Fibroblast of pulmonary artery (primary cell): ENCODE data around the gene MPLKIP.
"Not testable (repeated sequence)": the region's sequence is repeated elsewhere in the genome, so short reads cannot be mapped to it uniquely, and the experiment has no call there.

Experiments
- DNase-seq: peaks from one replicate; pipeline ENCODE4 v3.0.0-alpha.2; 2010; ENCODE audit warnings: low read depth
- H3K4me3 ChIP-seq: replicated peaks from 2 replicates; pipeline ENCODE4 v1.5.1; 2011; ENCODE audit warnings: low read depth, mild to moderate bottlenecking, control low read depth, low read length, moderate library complexity
- TF ChIP-seq, protein P1 (sequence below): IDR thresholded peaks from 2 replicates; pipeline ENCODE4 v1.5.1; 2011; ENCODE audit warnings: mild to moderate bottlenecking, control low read depth, low read length, inconsistent platforms; ENCODE audit errors: missing control alignments

Gene MPLKIP

DNA sequence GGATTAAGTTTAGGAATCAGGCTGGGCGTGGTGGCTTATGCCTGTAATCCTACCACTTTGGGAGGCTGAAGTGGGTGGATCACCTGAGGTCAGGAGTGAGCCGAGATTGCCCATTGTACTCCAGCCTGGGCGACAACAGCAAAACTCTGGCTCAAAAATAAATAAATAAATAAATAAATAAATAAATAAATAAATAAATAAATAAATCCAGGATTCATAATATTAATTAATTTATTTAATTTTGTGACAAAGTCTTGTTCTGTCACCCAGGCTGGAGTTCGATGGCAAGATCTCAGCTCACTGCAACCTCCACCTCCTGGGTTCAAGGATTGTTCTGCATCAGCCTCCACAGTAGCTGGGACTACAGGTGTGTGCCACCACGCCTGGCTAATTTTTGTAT lies 4.6 kb upstream of the MPLKIP start:
- H3K4me3 ChIP-seq, result no peak overlapping the region
- no peak for DNase-seq
- TF ChIP-seq, protein P1, sequence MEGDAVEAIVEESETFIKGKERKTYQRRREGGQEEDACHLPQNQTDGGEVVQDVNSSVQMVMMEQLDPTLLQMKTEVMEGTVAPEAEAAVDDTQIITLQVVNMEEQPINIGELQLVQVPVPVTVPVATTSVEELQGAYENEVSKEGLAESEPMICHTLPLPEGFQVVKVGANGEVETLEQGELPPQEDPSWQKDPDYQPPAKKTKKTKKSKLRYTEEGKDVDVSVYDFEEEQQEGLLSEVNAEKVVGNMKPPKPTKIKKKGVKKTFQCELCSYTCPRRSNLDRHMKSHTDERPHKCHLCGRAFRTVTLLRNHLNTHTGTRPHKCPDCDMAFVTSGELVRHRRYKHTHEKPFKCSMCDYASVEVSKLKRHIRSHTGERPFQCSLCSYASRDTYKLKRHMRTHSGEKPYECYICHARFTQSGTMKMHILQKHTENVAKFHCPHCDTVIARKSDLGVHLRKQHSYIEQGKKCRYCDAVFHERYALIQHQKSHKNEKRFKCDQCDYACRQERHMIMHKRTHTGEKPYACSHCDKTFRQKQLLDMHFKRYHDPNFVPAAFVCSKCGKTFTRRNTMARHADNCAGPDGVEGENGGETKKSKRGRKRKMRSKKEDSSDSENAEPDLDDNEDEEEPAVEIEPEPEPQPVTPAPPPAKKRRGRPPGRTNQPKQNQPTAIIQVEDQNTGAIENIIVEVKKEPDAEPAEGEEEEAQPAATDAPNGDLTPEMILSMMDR, result no peak

DNA sequence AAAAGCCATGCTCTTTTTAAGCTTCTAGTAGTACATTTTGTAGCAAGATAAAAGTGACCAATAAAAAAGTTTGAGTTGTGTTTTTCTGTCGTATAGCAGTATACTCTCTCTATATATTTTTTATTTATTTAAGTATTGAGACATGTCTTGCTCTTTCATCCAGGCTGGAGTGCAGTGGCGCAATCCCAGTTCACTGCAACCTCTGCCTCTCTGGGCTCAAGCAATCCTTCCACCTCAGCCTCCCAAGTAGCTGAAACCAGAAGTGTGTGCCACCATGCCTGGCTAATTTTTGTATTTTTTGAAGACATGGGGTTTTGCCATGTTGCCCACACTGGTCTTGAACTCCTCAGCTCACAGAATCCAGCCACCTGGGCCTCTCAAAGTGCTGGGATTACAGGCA lies 3.1 kb upstream of the MPLKIP start:
- no peak overlapping the region for H3K4me3 ChIP-seq
- no peak for DNase-seq
- TF ChIP-seq, protein P1, result no peak

DNA sequence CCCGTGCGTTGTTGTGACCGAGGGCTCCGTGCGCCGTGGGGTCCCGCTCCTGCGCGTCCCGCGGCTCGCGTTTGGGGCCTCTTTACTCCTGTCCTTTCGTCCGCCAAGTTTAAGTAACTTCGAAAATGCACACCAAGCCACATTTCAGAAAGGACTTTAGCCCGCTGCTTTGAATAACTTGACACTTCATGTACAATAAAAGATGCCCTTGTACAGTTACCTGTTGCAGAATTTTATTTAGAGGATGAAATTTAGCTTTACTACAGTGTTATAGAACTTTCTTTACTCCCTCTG lies 842 bp upstream of the MPLKIP start:
- peak overlapping the region; percentile 95 for H3K4me3 ChIP-seq
- DNase-seq, result peak; percentile 26
- TF ChIP-seq, protein P1, result no peak

DNA sequence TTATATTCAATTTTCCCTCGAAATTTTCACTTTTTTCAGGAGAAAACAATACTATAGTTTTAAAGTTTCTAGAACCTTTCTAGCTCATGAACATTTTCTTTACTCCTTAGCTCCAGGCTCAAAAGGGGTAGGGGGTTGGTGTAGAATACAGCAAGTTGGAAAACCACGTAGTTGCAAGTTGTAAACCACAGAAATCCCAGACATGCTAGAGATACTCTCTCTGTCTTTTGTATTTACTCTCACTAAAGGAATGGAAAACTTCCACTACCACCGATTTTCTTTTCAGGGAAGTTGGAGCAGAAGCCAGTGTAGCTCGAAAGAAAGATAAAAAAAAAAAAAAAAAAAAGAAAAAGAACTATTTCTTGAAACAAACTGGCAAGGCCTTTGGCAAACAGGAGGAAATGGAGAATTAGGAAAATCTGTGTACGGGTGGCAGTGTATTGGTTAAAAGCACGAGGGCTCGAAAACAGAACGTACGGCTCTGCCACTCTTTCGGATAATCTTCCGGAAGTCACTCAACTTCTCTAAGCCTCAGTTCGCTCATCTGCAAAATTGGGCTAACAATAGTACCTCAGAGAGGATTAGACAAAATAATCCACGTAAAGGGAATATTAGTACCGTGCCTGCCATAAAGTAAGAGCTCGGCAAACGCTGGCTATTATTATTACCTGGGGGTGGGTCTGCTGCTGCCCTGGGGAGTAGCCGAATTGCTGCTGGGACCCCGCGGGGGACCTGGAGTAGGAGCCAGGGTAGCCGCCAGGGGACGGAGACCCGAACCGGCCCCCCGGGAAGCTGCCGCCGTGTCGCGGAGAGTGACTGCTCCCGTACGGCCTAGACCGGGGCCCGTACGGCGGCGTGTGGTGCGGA lies 628 bp downstream of the MPLKIP start:
- H3K4me3 ChIP-seq, result peak overlapping the region; percentile 95
- DNase-seq, result peak; percentile 23
- TF ChIP-seq, protein P1, result no peak

DNA sequence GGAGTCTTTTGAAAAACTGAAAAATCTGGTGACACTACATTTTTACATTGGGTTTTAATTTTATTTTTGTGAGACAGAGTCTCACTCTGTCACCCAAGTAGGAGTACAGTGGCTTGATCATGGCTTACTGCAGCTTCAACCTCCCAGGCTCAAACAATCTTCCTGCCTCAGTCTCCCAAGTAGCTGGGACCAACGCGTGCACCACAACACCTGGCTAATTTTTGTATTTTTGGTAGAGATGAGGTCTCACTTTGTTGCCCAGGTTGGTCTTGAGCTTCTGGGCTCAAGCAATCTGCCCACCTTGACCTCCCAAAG lies 11.5 kb downstream of the MPLKIP start:
- H3K4me3 ChIP-seq, result no peak overlapping the region
- DNase-seq, result no peak
- TF ChIP-seq, protein P1, result no peak

DNA sequence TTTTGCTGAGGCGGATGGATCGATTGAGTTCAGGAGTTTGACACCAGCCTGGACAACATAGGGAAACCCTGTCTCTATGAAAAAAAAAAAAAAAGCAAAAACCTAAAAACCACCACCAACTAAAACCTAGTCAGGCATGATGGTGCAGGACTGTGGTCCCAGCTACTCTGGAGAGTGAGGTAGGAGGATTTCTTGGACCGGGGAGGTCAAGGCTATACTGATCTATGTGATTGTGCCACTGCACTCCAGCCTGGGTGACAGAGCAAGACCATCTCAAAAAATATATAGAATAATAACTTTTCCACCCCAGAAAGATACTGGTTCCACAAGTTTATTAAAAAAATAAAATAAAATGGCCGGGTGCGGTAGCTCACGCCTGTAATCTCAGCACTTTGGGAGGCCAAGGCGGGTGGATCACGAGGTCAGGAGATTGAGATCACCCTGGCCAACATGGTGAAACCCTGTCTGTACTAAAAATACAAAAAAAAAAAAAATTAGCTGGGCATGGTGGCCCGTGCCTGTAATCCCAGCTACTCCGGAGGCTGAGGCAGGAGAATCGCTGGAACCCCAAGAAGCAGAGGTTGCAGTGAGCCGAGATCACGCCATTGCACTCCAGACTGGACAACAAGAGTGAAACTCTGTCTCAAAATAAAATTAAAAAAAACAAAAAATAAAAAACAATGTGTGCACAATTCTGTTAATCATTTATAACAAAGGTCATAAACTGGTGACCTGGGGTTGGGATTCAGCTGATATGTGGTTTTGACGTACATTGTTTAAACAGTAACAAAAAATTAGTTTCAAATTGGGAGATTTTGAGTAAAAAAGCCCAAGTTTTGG lies 12.1 kb downstream of the MPLKIP start:
- DNase-seq, H3K4me3 ChIP-seq: not testable (repeated sequence)

DNA sequence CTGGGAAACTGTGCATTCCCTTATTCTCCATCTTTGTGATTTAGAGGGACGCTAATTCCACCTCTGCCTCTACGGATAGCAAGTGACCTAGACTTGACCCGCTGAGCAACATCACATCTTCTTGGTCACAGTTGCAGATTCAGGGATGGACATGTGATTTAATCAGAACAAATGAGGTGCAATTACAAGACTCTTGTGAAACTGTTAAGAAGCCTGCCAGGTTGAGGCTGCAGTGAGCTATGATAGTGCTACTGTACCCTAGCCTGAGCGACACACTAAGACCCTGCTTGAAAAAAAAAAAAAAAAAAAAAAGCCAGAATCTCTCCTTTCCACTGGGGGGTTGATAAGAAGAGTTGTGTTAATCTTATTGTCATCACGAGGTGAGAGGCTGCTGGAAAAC lies 14.4 kb downstream of the MPLKIP start:
- TF ChIP-seq, protein P1, result no peak
- no peak for DNase-seq

DNA sequence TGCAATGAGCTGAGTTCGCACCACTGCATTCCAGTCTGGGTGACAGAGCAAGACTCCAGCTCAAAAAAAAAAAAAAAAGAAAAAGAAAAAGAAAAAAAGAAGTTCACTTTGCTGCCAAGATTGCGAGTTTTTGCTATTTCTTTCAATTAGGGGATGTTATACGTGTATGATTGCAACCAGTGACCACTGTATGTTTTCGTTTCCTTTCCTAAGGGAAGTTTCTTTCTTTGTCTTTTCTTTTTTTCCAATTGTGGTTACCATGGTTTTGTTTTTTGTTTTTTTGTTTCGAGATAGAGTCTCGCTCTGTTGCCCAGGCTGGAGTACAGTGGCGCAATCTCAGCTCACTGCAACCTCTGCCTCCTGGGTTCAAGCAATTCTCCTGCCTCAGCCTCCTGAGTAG lies 16.2 kb downstream of the MPLKIP start:
- H3K4me3 ChIP-seq, DNase-seq: not testable (repeated sequence)

More for the DNA sequence above, 14.4 kb downstream of the MPLKIP start:
- no peak overlapping the region for H3K4me3 ChIP-seq

DNA sequence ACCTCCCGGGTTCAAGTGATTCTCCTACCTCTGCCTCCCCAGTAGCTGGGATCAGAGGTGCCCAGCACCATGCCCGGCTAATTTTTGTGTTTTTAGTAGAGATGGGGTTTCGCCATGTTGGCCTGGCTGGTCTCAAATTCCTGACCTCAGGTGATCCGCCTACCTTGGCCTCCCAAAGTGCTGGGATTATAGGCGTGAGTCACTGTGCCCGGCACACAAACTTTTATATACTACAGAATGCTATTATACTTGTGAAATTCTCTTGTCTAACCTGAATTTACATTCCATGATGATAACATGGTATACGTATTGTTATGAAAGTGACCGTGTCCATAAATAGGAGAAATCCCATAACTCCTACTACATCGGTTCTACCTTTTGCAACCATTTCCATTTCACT lies 17.2 kb downstream of the MPLKIP start:
- not testable (repeated sequence) for H3K4me3 ChIP-seq, DNase-seq
